GM19351 (cell line): ENCODE measurements around the gene KANSL1.
"Not testable (repeated sequence)": the region's sequence is repeated elsewhere in the genome, so short reads cannot be mapped to it uniquely, and the experiment has no call there.

Experiments
- ATAC-seq: cut with Tn5 transposase; IDR thresholded peaks from one replicate; pipeline ENCODE4 v1.9.1; 2021; ENCODE audit warnings: mild to moderate bottlenecking, moderate library complexity; ENCODE audit not compliant: unreplicated experiment

KANSL1 gene

DNA sequence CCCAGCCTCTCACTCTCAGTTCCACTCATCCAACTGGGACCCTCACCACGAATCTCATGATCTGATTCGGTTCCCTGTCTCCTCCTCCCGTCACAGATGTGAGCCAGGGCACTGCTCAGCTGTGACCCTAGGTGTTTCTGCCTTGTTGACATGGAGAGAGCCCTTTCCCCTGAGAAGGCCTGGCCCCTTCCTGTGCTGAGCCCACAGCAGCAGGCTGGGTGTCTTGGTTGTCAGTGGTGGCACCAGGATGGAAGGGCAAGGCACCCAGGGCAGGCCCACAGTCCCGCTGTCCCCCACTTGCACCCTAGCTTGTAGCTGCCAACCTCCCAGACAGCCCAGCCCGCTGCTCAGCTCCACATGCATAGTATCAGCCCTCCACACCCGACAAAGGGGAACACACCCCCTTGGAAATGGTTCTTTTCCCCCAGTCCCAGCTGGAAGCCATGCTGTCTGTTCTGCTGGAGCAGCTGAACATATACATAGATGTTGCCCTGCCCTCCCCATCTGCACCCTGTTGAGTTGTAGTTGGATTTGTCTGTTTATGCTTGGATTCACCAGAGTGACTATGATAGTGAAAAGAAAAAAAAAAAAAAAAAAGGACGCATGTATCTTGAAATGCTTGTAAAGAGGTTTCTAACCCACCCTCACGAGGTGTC, 167.6 kb downstream of the KANSL1 start:
- ATAC-seq = no peak

DNA sequence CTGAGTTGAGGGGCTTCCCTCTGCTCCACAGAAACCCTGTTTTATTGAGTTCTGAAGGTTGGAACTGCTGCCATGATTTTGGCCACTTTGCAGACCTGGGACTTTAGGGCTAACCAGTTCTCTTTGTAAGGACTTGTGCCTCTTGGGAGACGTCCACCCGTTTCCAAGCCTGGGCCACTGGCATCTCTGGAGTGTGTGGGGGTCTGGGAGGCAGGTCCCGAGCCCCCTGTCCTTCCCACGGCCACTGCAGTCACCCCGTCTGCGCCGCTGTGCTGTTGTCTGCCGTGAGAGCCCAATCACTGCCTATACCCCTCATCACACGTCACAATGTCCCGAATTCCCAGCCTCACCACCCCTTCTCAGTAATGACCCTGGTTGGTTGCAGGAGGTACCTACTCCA, 168.2 kb downstream of the KANSL1 start:
- no peak for ATAC-seq

GRCh38 chr17:46024590-46024989, 168.6 kb downstream of the KANSL1 start:
- no peak for ATAC-seq

DNA sequence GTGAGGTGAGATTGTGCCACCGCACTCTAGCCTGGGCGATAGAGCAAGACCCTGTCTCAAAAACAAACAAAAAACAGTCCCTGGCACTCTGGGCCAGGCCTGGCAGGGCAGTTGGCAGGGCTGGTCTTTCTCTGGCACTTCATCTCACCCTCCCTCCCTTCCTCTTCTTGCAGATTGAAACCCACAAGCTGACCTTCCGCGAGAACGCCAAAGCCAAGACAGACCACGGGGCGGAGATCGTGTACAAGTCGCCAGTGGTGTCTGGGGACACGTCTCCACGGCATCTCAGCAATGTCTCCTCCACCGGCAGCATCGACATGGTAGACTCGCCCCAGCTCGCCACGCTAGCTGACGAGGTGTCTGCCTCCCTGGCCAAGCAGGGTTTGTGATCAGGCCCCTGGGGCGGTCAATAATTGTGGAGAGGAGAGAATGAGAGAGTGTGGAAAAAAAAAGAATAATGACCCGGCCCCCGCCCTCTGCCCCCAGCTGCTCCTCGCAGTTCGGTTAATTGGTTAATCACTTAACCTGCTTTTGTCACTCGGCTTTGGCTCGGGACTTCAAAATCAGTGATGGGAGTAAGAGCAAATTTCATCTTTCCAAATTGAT, 169.3 kb downstream of the KANSL1 start:
- ATAC-seq = no peak

GRCh38 chr17:46023366-46023765, 169.9 kb downstream of the KANSL1 start:
- not testable (repeated sequence) for ATAC-seq

DNA sequence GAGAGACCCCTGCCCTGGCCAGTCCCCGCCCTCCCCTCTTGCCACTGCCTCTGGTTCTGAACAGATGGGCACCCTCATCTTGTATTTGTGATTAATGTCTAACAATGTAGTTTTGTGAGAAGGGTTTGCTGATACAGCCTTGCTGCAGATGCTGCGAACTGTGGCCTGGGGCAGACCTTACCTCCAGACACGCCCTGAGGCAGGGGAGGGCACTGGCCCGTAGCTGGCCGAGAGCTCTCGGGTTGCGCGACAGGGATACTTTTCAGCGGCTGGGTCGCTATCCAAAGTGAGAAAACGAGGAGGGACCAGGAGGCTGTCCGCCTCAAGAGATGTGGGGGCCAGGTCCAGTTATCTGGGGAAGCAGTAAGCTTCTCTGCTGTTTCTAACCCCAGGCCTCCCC, 172.2 kb downstream of the KANSL1 start:
- no peak for ATAC-seq

DNA sequence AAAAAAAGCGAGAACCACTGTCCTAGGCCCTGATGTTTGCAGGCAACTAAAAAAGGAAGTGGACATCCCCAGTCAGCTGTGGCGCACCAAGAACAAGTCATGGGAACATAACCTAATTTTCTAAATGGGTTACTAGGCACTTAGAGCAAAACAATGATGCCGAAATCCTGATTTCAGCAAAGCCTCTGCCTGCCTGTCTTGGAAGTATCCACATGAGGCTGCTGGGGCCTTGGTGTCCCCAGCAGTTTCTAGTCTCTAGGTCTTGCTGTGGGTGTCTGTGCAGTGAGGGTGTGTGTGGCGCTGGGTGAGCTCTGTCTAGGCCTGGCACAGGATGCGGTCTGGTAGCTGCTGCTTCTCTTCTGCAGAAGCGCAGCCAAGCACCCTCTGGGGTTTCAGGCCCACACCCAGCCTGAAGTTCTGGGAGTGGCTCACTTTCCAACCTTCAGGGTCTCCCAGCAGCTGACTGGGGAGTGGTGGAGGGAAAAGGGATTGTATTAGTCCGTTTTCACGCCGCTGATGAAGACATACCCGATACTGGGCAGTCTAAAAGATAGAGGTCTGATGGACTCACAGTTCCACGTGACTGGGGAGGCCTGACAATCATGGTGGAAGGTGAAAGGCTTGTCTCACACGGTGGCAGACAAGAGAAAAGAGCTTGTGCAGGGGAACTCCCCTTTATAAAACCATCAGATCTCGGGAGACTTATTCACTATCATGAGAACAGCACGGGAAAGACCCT, 173.0 kb downstream of the KANSL1 start:
- ATAC-seq = no peak

DNA sequence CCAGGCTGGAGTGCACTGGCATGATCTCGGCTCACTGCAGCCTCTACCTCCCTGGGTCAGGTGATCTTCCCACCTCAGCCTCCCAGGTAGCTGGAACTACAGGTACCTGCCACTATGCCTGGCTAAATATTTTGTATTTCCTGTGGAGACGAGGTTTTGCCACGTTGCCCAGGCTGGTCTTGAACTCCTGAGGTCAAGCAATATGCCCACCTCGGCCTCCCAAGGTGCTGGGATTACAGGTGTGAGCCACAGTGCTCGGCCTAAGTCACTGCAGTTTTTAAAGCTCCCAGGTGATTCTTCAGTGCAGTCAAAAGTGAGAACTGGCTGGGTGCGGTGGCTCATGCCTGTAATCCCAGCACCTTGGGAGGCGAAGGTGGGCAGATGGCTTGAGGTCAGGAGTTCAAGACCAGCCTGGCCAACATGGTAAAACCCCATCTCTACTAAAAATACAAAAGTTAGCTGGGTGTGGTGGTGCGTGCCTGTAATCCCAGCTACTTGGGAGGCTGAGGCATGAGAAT, 173.8 kb downstream of the KANSL1 start:
- not testable (repeated sequence) for ATAC-seq

GRCh38 chr17:46013502-46014165, 179.6 kb downstream of the KANSL1 start:
- ATAC-seq = no peak

GRCh38 chr17:46013127-46013501, 180.1 kb downstream of the KANSL1 start:
- ATAC-seq = no peak

- no peak for ATAC-seq
These were observed 180.6 kb downstream of the KANSL1 start for GRCh38 chr17:46012506-46013079.

DNA sequence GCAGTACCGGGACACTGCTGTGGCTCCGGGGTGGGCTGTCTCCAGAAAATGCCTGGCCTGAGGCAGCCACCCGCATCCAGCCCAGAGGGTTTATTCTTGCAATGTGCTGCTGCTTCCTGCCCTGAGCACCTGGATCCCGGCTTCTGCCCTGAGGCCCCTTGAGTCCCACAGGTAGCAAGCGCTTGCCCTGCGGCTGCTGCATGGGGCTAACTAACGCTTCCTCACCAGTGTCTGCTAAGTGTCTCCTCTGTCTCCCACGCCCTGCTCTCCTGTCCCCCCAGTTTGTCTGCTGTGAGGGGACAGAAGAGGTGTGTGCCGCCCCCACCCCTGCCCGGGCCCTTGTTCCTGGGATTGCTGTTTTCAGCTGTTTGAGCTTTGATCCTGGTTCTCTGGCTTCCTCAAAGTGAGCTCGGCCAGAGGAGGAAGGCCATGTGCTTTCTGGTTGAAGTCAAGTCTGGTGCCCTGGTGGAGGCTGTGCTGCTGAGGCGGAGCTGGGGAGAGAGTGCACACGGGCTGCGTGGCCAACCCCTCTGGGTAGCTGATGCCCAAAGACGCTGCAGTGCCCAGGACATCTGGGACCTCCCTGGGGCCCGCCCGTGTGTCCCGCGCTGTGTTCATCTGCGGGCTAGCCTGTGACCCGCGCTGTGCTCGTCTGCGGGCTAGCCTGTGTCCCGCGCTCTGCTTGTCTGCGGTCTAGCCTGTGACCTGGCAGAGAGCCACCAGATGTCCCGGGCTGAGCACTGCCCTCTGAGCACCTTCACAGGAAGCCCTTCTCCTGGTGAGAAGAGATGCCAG, 181.3 kb downstream of the KANSL1 start:
- no peak for ATAC-seq

DNA sequence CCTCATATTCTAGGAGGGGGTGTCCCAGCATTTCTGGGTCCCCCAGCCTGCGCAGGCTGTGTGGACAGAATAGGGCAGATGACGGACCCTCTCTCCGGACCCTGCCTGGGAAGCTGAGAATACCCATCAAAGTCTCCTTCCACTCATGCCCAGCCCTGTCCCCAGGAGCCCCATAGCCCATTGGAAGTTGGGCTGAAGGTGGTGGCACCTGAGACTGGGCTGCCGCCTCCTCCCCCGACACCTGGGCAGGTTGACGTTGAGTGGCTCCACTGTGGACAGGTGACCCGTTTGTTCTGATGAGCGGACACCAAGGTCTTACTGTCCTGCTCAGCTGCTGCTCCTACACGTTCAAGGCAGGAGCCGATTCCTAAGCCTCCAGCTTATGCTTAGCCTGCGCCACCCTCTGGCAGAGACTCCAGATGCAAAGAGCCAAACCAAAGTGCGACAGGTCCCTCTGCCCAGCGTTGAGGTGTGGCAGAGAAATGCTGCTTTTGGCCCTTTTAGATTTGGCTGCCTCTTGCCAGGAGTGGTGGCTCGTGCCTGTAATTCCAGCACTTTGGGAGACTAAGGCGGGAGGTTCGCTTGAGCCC, 182.5 kb downstream of the KANSL1 start:
- ATAC-seq = no peak

- ATAC-seq = no peak
These were observed 183.3 kb downstream of the KANSL1 start for GRCh38 chr17:46009681-46010596.

GRCh38 chr17:46008591-46008990, 184.6 kb downstream of the KANSL1 start:
- ATAC-seq = no peak

- ATAC-seq = no peak
These were observed 185.7 kb downstream of the KANSL1 start for GRCh38 chr17:46007461-46007965.

- not testable (repeated sequence) for ATAC-seq
These were observed 187.1 kb downstream of the KANSL1 start for GRCh38 chr17:46006082-46006481.

DNA sequence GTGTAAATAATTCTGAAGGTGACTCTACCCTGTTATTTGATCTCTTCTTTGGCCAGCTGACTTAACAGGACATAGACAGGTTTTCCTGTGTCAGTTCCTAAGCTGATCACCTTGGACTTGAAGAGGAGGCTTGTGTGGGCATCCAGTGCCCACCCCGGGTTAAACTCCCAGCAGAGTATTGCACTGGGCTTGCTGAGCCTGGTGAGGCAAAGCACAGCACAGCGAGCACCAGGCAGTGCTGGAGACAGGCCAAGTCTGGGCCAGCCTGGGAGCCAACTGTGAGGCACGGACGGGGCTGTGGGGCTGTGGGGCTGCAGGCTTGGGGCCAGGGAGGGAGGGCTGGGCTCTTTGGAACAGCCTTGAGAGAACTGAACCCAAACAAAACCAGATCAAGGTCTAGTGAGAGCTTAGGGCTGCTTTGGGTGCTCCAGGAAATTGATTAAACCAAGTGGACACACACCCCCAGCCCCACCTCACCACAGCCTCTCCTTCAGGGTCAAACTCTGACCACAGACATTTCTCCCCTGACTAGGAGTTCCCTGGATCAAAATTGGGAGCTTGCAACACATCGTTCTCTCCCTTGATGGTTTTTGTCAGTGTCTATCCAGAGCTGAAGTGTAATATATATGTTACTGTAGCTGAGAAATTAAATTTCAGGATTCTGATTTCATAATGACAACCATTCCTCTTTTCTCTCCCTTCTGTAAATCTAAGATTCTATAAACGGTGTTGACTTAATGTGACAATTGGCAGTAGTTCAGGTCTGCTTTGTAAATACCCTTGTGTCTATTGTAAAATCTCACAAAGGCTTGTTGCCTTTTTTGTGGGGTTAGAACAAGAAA, 189.1 kb downstream of the KANSL1 start:
- ATAC-seq = no peak
